Suprapubic skin (tissue), 3 donors: ENCODE results near the gene PRPSAP1.

Experiments used
- CTCF ChIP-seq, 2 donors: fragments of 200-600 bp in 1 of 2; fragments of 450-650 bp in 1 of 2; sonication (generic) in 1 of 2; IDR thresholded peaks; one replicate each; pipeline ENCODE4 v1.5.1; 2016 to 2019; ENCODE audit warnings: antibody characterized with exemption in 2 of 2, mild to moderate bottlenecking in 1 of 2, moderate library complexity in 1 of 2
- POLR2AphosphoS5 ChIP-seq, 3 donors: sonication (generic); formaldehyde crosslinking; IDR thresholded peaks; one replicate each; pipeline ENCODE4 v1.6.1; 2017; ENCODE audit warnings: antibody characterized with exemption in 3 of 3

DNA sequence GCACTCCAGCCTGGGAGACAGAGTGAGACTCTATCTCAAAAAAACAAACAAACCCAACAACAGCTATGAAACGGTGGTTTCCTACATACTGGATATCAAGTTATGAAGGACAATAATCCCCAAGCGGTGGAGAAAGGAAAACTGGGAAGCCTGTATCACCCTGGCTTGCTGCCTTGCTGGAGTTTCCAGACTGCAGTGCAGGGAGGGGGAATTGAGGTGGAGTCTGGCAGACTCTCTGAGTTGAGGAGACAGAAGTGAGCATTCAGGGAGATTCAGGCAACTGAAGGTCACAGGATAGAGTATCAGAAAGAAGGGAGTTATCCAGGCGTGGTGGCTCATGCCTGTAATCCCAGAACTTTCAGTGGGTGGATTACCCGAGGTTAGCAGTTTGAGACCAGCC lies 57.5 kb downstream of the PRPSAP1 start:
- TF ChIP-seq CTCF (IDR thresholded peaks at IDR 0.05), result no peak
- TF ChIP-seq POLR2AphosphoS5 (IDR thresholded peaks at IDR 0.05), result no peak
